ENCODE measurements around the gene KCNAB1. TPM values are rescaled to one million over a fixed set of nuclear protein-coding genes. Genes with fewer than 3 reads are reported as not detected.

Gene KCNAB1
- total and polyA plus RNA-seq, 5 experiments from 2014 or later: 0.16 to 0.39 (median 0.17) TPM

GRCh38 chr3:156145866-156146265, 25.5 kb downstream of the KCNAB1 start:
- Mint-ChIP-seq H3K36me3 (no peaks in the 10 kb centered on the region), H3K4me1 (no peaks in the 10 kb centered on the region), H3K9me3 (no peaks in the 10 kb centered on the region), H3K4me3 (no peak overlapping the region), H3K27ac (no peak overlapping the region), H3K27me3 (peaks cover 4 to 18% (median 9%) of the 10 kb centered on the region in 5 donors)
- no peak for ATAC-seq
- no peak for DNase-seq
- POLR2A ChIA-PET: no interaction called here

GRCh38 chr3:156148345-156148945, 28.1 kb downstream of the KCNAB1 start:
- Mint-ChIP-seq H3K36me3 (no peaks in the 10 kb centered on the region), H3K27me3 (peaks cover 0 to 15% (median 6%) of the 10 kb centered on the region in 5 donors), H3K9me3 (no peaks in the 10 kb centered on the region), H3K4me3 (no peak overlapping the region), H3K4me1 (no peaks in the 10 kb centered on the region), H3K27ac (no peak overlapping the region)
- no peak for DNase-seq
- POLR2A ChIA-PET: no interaction called here
- ATAC-seq: no peak

GRCh38 chr3:156148946-156149381, 28.6 kb downstream of the KCNAB1 start:
- no peak for ATAC-seq
- H3K9me3 Mint-ChIP-seq: no peaks in the 10 kb centered on the region
- peaks cover 0 to 15% (median 6%) of the 10 kb centered on the region in 5 donors for H3K27me3 Mint-ChIP-seq
- POLR2A ChIA-PET: no interaction called here
- DNase-seq: no peak
- no peak overlapping the region for H3K4me3 Mint-ChIP-seq
- peak overlapping the region in 2 of 10 donors; percentile 4 to 35 for H3K27ac Mint-ChIP-seq
- H3K36me3 Mint-ChIP-seq: no peaks in the 10 kb centered on the region
- H3K4me1 Mint-ChIP-seq: no peaks in the 10 kb centered on the region

DNA sequence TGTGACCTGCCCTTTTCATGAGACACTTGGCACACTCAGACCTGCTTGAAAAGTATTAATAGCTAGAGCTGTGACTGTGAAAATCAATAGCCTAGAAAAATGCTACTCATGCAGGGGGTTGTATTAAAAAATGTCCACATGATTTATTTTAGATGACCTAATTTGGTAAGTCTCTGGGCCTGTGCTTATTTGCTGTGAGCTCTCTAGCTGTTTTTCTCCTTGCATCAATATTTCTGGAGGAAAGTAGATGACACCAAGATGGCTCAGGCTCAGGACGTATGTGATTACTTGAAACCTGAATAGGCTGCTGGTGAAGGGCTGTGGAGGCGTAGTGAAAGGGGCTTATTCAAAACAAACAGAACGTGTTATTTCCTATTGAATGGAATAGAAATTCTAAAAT, 29.5 kb downstream of the KCNAB1 start:
- DNase-seq (no peak), ATAC-seq (no peak)
- Mint-ChIP-seq H3K27ac (no peak overlapping the region), H3K9me3 (no peaks in the 10 kb centered on the region), H3K4me1 (no peaks in the 10 kb centered on the region), H3K27me3 (peaks cover 0 to 9% (median 4%) of the 10 kb centered on the region in 5 donors), H3K4me3 (no peak overlapping the region), H3K36me3 (no peaks in the 10 kb centered on the region)
- POLR2A ChIA-PET: interaction anchor here (0.9 kb wide), 1 partner anchor 360 kb away, joined by 3 read pairs; no protein-coding TSS in a partner anchor

GRCh38 chr3:156150434-156151066, 30.2 kb downstream of the KCNAB1 start:
- H3K27ac Mint-ChIP-seq: no peak overlapping the region
- no peak overlapping the region for H3K4me3 Mint-ChIP-seq
- ATAC-seq (peak; percentile 59 to 68), DNase-seq (peak in 9 of 10 donors; percentile 8 to 66 (median 43))
- peaks cover 0 to 11% (median 2%) of the 10 kb centered on the region in 5 donors for H3K27me3 Mint-ChIP-seq
- no peaks in the 10 kb centered on the region for H3K4me1 Mint-ChIP-seq
- H3K36me3 Mint-ChIP-seq: peaks cover 0 to 3% (median 0%) of the 10 kb centered on the region in 3 donors
- POLR2A ChIA-PET: interaction anchor here (0.9 kb wide), 1 partner anchor 359 kb away, joined by 3 read pairs; no protein-coding TSS in a partner anchor
- H3K9me3 Mint-ChIP-seq: peaks cover 0 to 3% (median 2%) of the 10 kb centered on the region in 9 donors

DNA sequence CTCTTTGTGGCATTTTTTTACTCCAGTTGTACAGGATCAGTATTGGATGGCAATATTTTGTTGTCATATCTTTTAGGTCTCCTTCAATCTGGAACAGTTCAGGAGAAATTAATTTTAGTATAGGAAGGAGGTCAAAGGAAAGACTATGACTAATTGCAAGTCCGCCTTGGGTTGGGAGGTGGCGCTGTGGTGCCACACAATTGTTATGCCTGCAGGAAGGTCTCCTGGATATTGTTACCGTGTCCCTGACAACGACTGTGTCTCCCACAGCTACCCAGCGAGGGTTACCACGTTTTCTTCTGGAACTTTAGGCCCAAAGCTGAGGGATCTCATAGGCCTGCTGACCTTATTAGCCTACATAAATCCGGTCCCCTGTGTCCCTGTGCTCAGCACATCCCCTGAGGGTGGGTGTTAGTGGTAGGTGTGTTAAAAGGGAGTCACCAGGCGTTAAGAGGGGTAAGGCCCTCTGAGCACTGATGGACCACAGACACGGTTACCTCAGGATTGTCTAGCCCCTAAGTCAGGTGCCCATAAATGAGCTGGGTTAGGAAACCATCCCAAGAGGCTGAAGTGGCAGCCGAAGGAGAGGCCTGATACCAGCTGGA, 31.5 kb downstream of the KCNAB1 start:
- Mint-ChIP-seq H3K27ac (no peak overlapping the region), H3K4me3 (no peak overlapping the region), H3K9me3 (peaks cover 0 to 5% (median 3%) of the 10 kb centered on the region in 9 donors), H3K36me3 (peaks cover 0 to 6% (median 0%) of the 10 kb centered on the region in 3 donors), H3K27me3 (peaks cover 0 to 8% (median 2%) of the 10 kb centered on the region in 5 donors), H3K4me1 (no peaks in the 10 kb centered on the region)
- DNase-seq (peak; percentile 4 to 64 (median 30)), ATAC-seq (peak; percentile 48 to 50)
- POLR2A ChIA-PET: no interaction called here

DNA sequence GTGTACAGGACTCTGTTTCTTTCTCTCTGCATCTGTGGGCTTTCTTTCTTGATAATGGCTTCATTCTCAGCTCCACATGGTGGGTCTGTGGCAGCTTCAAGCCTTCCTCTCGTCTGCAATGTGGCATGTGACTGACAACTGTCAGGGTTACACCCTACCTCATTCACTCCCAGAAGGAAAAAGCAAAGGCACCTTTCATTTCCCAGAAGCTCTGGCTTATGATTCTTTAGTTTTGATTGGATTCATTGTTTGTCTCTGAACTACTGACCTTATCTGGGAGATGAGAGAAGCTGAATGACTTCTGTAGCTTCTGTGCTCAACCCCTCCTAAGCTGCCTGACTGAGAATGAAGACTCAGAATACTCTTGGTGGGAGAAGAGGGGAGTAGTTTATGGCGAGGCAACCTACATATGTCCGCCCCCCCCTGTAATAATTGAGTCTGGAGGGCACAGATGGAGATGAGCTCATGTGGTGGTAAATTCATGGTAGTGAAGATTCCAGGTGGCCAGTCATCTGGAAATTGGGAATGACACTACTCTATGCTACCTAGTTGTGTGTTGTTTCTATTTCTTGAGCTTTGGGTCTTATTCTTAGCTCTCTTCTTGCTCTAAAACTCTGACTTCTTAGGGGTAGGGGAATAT, 38.4 kb downstream of the KCNAB1 start:
- peaks cover 0 to 6% (median 0%) of the 10 kb centered on the region in 3 donors for H3K36me3 Mint-ChIP-seq
- H3K4me3 Mint-ChIP-seq: no peak overlapping the region
- peaks cover 8 to 20% (median 15%) of the 10 kb centered on the region in 4 donors for H3K4me1 Mint-ChIP-seq
- ATAC-seq: no peak
- H3K27me3 Mint-ChIP-seq: peaks cover 0 to 4% (median 2%) of the 10 kb centered on the region in 5 donors
- no peak for DNase-seq
- peak overlapping the region in 1 of 10 donors; percentile 11 for H3K27ac Mint-ChIP-seq
- peaks cover 0 to 5% (median 3%) of the 10 kb centered on the region in 9 donors for H3K9me3 Mint-ChIP-seq
- POLR2A ChIA-PET: no interaction called here

- peaks cover 8 to 20% (median 15%) of the 10 kb centered on the region in 4 donors for H3K4me1 Mint-ChIP-seq
- H3K4me3 Mint-ChIP-seq: peak overlapping the region; percentile 2 to 74 (median 50)
- H3K27ac Mint-ChIP-seq: peak overlapping the region in 8 of 10 donors; percentile 0 to 75 (median 38)
- POLR2A ChIA-PET: interaction anchor here (0.5 kb wide), 1 partner anchor 295 kb away, joined by 3 read pairs; no protein-coding TSS in a partner anchor
- peaks cover 0 to under 1% (median 0%) of the 10 kb centered on the region in 5 donors for H3K27me3 Mint-ChIP-seq
- H3K9me3 Mint-ChIP-seq: peaks cover 0 to under 1% (median 0%) of the 10 kb centered on the region in 9 donors
- ATAC-seq: peak; percentile 32 to 67
- peak in 2 of 10 donors; percentile 1 to 13 for DNase-seq
- peaks cover 0 to 1% (median 0%) of the 10 kb centered on the region in 3 donors for H3K36me3 Mint-ChIP-seq
These were observed 40.3 kb downstream of the KCNAB1 start for GRCh38 chr3:156160647-156161046.

- Mint-ChIP-seq H3K4me3 (peak overlapping the region in 7 of 10 donors; percentile 23 to 74 (median 52)), H3K27me3 (no peaks in the 10 kb centered on the region), H3K27ac (peak overlapping the region in 7 of 10 donors; percentile 0 to 65 (median 30)), H3K9me3 (no peaks in the 10 kb centered on the region), H3K4me1 (peaks cover 8 to 20% (median 15%) of the 10 kb centered on the region in 4 donors), H3K36me3 (no peaks in the 10 kb centered on the region)
- ATAC-seq: peak; percentile 60 to 73
- peak in 3 of 10 donors; percentile 21 to 30 (median 21) for DNase-seq
- POLR2A ChIA-PET: no interaction called here
These were observed 40.8 kb downstream of the KCNAB1 start for GRCh38 chr3:156161172-156161571.

DNA sequence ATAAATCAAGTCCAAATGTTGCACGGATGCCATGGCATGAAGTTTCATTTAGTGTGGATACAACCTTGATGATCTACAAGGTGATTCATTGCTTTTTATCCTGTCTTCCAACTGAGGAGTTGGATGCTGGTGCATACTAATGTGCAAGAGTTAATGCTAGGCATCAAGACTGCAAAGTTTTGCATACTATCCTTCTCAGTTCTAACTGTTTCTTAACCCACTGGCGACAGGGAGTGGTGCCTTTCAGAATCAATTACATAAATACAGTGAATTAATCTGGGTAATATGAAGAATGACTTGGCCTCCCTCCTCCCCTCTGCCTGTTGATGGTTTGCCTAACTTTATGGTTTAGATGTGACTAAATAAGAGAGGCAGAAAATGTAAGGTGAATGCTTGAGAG, 43.5 kb downstream of the KCNAB1 start:
- DNase-seq: no peak
- POLR2A ChIA-PET: no interaction called here

GRCh38 chr3:156166808-156167207, 46.4 kb downstream of the KCNAB1 start:
- H3K4me3 Mint-ChIP-seq: no peak overlapping the region
- DNase-seq: no peak
- H3K27ac Mint-ChIP-seq: no peak overlapping the region
- H3K36me3 Mint-ChIP-seq: no peaks in the 10 kb centered on the region
- H3K27me3 Mint-ChIP-seq: peaks cover 3 to 25% (median 7%) of the 10 kb centered on the region in 5 donors
- ATAC-seq: no peak
- H3K9me3 Mint-ChIP-seq: no peaks in the 10 kb centered on the region
- POLR2A ChIA-PET: no interaction called here
- no peaks in the 10 kb centered on the region for H3K4me1 Mint-ChIP-seq

More for the DNA sequence above, 43.5 kb downstream of the KCNAB1 start:
- no peak overlapping the region for H3K27ac Mint-ChIP-seq
- H3K4me1 Mint-ChIP-seq: peaks cover 8 to 20% (median 15%) of the 10 kb centered on the region in 4 donors
- H3K4me3 Mint-ChIP-seq: no peak overlapping the region
- ATAC-seq: no peak
- no peaks in the 10 kb centered on the region for H3K9me3 Mint-ChIP-seq
- no peaks in the 10 kb centered on the region for H3K36me3 Mint-ChIP-seq
- H3K27me3 Mint-ChIP-seq: peaks cover 0 to 9% (median 3%) of the 10 kb centered on the region in 5 donors

DNA sequence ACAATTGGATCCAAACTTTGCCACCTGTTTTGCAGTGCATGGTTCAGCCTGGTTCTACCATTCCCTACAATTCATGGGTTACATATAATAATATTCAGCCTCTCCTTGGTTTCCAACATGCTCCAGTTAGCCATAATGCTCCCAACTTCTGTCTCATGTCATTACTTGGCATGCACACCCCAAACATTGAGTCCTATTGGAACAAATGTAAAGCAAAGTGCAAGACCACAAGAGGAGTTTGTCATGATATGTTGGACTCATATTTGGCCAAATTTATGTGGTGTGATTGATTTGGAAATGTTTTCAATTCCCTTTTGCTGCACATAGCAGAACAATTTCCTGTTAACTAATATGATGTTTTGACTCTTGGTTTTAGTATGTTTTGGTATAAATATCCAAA, 50.2 kb downstream of the KCNAB1 start:
- H3K27ac Mint-ChIP-seq: no peak overlapping the region
- no peak for ATAC-seq
- POLR2A ChIA-PET: no interaction called here
- no peak for DNase-seq
- H3K9me3 Mint-ChIP-seq: no peaks in the 10 kb centered on the region
- H3K4me3 Mint-ChIP-seq: no peak overlapping the region
- H3K36me3 Mint-ChIP-seq: no peaks in the 10 kb centered on the region
- no peaks in the 10 kb centered on the region for H3K4me1 Mint-ChIP-seq
- peaks cover 5 to 33% (median 8%) of the 10 kb centered on the region in 5 donors for H3K27me3 Mint-ChIP-seq
